Chondrocyte (in vitro differentiated cells): Measurements from ENCODE around the gene NINJ1. TPM values are rescaled to one million over a fixed set of nuclear protein-coding genes. Genes with fewer than 3 reads are reported as not detected.

Source experiments
- DNase-seq: peaks from one replicate; pipeline ENCODE4 v3.0.0; 2021; ENCODE audit warnings: mixed read lengths, low spot score
- H3K27ac Mint-ChIP-seq: one replicate; pipeline ENCODE4 v1.8.0; 2021; ENCODE audit warnings: mild to moderate bottlenecking, moderate library complexity, mixed read lengths; ENCODE audit not compliant: unreplicated experiment
- H3K27me3 Mint-ChIP-seq: 2 replicates; pipeline ENCODE4 v1.8.0; 2021; ENCODE audit warnings: low read depth, mixed read lengths
- H3K36me3 Mint-ChIP-seq: 2 replicates; pipeline ENCODE4 v1.8.0; 2021; ENCODE audit warnings: low read depth, mixed read lengths
- H3K4me1 Mint-ChIP-seq: 2 replicates; pipeline ENCODE4 v1.8.0; 2021; ENCODE audit warnings: low read depth, mild to moderate bottlenecking, mixed read lengths
- H3K4me3 Mint-ChIP-seq: one replicate; pipeline ENCODE4 v1.8.0; 2021; ENCODE audit warnings: mild to moderate bottlenecking, moderate library complexity, mixed read lengths; ENCODE audit not compliant: unreplicated experiment
- H3K9me3 Mint-ChIP-seq: 2 replicates; pipeline ENCODE4 v1.8.0; 2021; ENCODE audit warnings: low read depth, mixed read lengths
- total RNA-seq: library from RNA; stranded (reverse); gene quantifications from 3 replicates; pipeline ENCODE4 v1.2.1, GENCODE V29; 2021
- TF ChIP-seq, protein P1 (sequence below): fragments of 200-600 bp; sonication (generic); IDR thresholded peaks from 2 replicates; pipeline ENCODE4 v1.5.0; 2021; ENCODE audit warnings: antibody characterized with exemption, mild to moderate bottlenecking, moderate library complexity

The NINJ1 gene
- total RNA-seq, 1 donor from 2014 or later = 33.6 TPM

DNA sequence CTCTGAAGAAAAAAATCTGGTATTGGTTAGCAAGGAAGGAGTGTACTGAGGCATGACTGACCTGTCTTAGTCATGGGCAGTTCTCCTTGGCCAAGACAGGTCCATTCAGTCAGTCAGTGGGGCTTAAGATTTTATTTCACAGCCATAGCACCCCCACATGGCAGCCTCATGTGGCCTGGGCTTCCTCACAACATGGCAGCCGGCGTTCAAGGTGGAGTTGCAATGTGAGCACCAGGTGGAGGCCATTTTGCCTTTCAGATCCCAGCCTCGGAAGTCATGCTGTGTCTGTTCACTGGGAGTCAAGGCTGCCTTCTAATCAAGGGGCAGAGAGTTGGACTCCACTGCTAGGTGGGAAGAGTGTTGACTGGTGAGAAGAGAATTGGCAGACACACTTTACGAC lies 48.4 kb downstream of the NINJ1 start:
- DNase-seq = peak; percentile 41
- Mint-ChIP-seq H3K9me3 (peaks cover 8% of the 10 kb centered on the region), H3K36me3 (no peaks in the 10 kb centered on the region), H3K27me3 (no peaks in the 10 kb centered on the region), H3K4me1 (no peaks in the 10 kb centered on the region), H3K27ac (no peak overlapping the region), H3K4me3 (no peak overlapping the region)
- TF ChIP-seq, protein P1, sequence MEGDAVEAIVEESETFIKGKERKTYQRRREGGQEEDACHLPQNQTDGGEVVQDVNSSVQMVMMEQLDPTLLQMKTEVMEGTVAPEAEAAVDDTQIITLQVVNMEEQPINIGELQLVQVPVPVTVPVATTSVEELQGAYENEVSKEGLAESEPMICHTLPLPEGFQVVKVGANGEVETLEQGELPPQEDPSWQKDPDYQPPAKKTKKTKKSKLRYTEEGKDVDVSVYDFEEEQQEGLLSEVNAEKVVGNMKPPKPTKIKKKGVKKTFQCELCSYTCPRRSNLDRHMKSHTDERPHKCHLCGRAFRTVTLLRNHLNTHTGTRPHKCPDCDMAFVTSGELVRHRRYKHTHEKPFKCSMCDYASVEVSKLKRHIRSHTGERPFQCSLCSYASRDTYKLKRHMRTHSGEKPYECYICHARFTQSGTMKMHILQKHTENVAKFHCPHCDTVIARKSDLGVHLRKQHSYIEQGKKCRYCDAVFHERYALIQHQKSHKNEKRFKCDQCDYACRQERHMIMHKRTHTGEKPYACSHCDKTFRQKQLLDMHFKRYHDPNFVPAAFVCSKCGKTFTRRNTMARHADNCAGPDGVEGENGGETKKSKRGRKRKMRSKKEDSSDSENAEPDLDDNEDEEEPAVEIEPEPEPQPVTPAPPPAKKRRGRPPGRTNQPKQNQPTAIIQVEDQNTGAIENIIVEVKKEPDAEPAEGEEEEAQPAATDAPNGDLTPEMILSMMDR = no peak

DNA sequence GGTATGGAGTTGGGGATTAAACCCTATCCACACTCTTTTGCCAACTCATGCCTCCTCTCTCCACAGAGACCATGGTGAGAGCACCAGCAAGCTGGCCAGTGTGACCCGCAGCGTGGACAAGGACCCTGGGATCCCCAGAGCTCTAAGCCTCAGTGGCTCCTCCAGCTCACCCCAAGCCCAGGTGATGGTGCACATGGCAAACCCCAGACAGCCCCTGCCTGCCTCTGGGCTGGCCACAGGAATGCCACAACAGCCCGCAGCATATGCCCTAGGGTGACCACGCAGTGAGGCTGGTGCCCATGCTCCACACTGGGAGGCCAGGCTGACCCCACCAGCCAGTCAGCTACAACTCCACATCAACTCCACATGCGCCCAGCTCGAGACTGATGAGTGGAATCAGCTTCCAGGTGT lies 49.6 kb downstream of the NINJ1 start:
- DNase-seq = peak; percentile 66
- Mint-ChIP-seq H3K9me3 (peaks cover 4% of the 10 kb centered on the region), H3K4me3 (no peak overlapping the region), H3K27me3 (no peaks in the 10 kb centered on the region), H3K27ac (no peak overlapping the region), H3K36me3 (no peaks in the 10 kb centered on the region), H3K4me1 (no peaks in the 10 kb centered on the region)
- TF ChIP-seq, protein P1 = no peak

DNA sequence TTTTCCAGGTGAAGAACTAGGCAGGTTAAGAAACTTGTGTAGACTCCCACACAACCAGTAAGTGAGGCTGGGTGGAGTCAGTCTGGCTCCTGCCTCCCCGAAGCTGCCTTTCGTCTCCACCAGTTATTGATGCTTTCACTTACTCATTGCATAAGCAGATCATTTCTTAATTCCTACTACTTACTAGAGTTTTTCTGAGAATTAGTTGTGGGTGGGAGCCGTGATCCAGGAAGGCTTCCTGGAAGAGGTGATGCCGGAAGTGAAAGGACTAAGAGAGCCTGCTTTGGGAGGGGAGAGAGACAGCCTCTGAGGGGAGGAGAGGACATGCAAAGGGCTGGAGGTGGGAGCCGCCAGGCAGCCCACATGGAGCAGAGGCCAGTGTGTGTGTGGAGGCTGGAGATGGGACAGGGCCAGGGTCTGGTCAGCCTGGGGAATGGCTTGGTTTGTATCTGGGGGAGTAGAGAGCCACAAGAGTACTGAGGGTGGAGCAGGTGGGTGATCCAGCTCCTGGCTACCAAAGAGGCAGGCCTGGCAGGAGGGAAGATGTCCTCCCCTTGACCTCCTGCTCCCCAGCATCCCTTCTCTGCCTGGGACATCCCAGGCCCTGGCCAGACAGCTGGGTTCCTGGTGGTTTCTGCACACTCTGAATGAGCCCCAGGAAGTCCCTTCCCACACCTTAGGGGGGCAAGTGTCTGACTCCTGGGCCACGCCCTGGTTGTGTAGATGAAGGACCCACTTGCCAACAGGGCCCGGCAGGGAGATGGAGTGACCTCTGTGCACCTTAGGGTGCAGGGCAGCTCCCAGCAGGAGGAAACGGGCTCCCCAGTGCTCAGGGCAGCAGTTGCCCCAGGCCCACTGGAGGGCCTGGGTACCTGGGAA lies 50.2 kb downstream of the NINJ1 start:
- Mint-ChIP-seq H3K4me3 (no peak overlapping the region), H3K27me3 (no peaks in the 10 kb centered on the region), H3K9me3 (peaks cover 4% of the 10 kb centered on the region), H3K27ac (no peak overlapping the region), H3K36me3 (no peaks in the 10 kb centered on the region), H3K4me1 (no peaks in the 10 kb centered on the region)
- TF ChIP-seq, protein P1 = no peak
- peak; percentile 82 for DNase-seq

DNA sequence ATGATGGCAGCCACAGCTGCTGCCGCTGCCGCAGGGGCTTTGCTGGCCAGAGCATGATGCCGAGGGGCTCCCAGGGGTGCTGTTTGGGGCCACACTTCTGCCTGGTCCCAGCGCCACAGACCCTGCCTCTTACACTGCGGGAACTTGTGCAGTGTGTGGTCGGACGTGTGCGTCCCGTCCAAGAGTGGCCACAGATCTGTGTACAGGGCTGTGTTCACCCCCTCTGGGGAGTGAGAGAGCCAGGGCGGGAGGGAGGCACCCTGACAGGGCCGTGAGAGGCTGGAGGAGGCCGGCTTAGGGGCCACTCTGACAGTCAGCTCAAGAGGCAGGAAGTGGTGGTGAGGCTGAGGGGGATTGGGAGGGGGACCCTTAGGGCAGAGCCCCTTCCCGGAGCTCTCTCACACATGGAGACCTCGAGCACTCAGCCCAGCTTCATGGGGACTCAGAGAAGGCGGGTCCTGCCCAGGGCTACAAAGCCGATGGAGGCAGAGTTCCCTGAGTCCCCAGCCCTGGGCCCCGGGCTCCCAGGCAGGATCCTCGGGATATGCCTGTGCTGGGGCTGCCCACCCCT lies 51.1 kb downstream of the NINJ1 start:
- DNase-seq = peak; percentile 73
- Mint-ChIP-seq H3K4me3 (no peak overlapping the region), H3K9me3 (peaks cover 4% of the 10 kb centered on the region), H3K4me1 (no peaks in the 10 kb centered on the region), H3K36me3 (no peaks in the 10 kb centered on the region), H3K27me3 (no peaks in the 10 kb centered on the region), H3K27ac (no peak overlapping the region)
- TF ChIP-seq, protein P1 = no peak

- Mint-ChIP-seq H3K4me1 (no peaks in the 10 kb centered on the region), H3K36me3 (no peaks in the 10 kb centered on the region), H3K9me3 (peaks cover 4% of the 10 kb centered on the region), H3K27me3 (no peaks in the 10 kb centered on the region), H3K27ac (no peak overlapping the region), H3K4me3 (no peak overlapping the region)
- TF ChIP-seq, protein P1 = no peak
- DNase-seq = no peak
Observed at GRCh38 chr9:93081931-93082330, 52.1 kb downstream of the NINJ1 start.
